Neuron (in vitro differentiated cells): Measurements from ENCODE around the gene LRRC45.
A peak's percentile ranks its signal among the peaks of the same experiment; 100 is the strongest.

Experiments used
- H2AFZ ChIP-seq: one replicate; pipeline ENCODE4 v1.6.1; 2013; ENCODE audit warnings: low read depth, mild to moderate bottlenecking, inconsistent platforms, low read length, moderate library complexity
- H3K27me3 ChIP-seq: one replicate; pipeline ENCODE4 v1.6.1; 2013; ENCODE audit warnings: low read length; ENCODE audit not compliant: insufficient read depth
- H3K36me3 ChIP-seq: one replicate; pipeline ENCODE4 v1.6.1; 2013; ENCODE audit warnings: low read length; ENCODE audit not compliant: insufficient read depth
- H3K4me1 ChIP-seq: one replicate; pipeline ENCODE4 v1.6.1; 2013; ENCODE audit warnings: low read length; ENCODE audit not compliant: insufficient read depth
- H3K4me3 ChIP-seq: 2 replicates; pipeline ENCODE4 v1.5.1; 2013; ENCODE audit warnings: mild to moderate bottlenecking, low read length, moderate library complexity
- H3K9me3 ChIP-seq: one replicate; pipeline ENCODE4 v1.6.1; 2013; ENCODE audit warnings: low read length

The LRRC45 gene

DNA sequence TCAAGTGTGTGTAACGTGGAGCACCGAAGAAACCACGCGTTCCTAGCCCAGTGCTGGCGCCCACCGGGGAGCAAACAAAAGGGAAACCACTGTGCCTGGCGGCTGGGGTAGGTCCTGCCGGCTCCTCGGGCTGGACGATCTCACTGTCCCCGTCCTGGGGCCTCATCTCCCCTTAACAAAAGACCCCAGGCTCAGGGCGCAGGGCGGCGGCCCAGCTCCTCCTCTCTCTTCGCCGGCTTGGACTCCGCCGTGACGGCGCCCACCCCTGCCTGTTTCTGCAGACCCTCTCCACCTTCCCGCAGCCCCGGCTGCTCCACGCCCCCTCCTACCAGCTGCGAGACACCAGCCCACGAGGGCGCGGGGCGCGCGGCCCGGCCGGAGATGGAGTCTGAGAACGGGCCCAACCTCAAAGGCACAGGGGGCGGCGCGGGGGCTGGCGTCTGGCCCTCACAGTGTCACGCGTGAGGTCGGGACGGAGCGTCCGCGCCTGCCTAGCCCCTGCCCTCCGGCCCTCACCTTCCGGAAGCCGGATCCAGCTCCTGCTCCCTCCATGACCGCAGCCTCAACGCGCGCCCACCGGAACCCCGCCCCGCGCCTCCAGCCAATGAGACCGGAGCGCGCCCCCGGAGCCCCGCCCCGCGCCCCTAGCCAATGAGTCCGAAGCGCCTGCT is 660 bp upstream of the LRRC45 start, which contains the start of gene CENPX:
Gene CENPX (minus strand): TSS at position 569 of the 671 bp plus-strand sequence. CDS start 17 bp downstream, at position 552.
- H2AFZ ChIP-seq = peak within 1 kb of the TSS; percentile 58
- peaks cover 25% of the 10 kb centered on the region for H3K4me1 ChIP-seq
- peak within 1 kb of the TSS; percentile 84 for H3K4me3 ChIP-seq
- H3K27me3 ChIP-seq = no peaks in the 10 kb centered on the region
- peaks cover 4% of the 10 kb centered on the region for H3K36me3 ChIP-seq
- H3K9me3 ChIP-seq = no peaks in the 10 kb centered on the region

- H3K4me1 ChIP-seq = peaks cover 25% of the 10 kb centered on the region
- peak overlapping the region; percentile 81 for H3K4me3 ChIP-seq
These were observed 539 bp downstream of the LRRC45 start for GRCh38 chr17:82023447-82024241.

DNA sequence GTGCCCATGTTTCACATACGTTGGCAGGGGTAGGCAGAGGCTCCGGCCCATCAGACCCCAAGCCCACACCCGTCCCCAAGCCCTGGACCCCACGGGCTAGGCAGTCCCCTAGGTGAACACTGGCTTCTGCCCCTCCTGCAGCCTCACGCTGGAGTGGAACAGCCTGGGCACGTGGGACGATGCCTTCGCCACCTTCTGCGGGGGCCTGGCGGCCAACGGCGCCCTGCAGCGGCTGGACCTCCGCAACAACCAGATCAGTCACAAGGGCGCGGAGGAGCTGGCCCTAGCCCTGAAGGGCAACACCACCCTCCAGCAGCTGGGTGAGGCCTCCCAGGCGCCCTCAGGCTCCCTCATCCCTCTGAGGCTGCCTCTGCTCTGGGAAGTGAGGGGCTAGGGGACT is 1.8 kb downstream of the LRRC45 start:
- H2AFZ ChIP-seq = no peak overlapping the region
- no peaks in the 10 kb centered on the region for H3K27me3 ChIP-seq
- no peak overlapping the region for H3K4me3 ChIP-seq
- no peaks in the 10 kb centered on the region for H3K36me3 ChIP-seq
- no peaks in the 10 kb centered on the region for H3K9me3 ChIP-seq
- peaks cover 26% of the 10 kb centered on the region for H3K4me1 ChIP-seq

More at GRCh38 chr17:82023447-82024241, 539 bp downstream of the LRRC45 start:
- H2AFZ ChIP-seq = peak overlapping the region; percentile 58
- no peaks in the 10 kb centered on the region for H3K36me3 ChIP-seq
- H3K9me3 ChIP-seq = no peaks in the 10 kb centered on the region
- H3K27me3 ChIP-seq = no peaks in the 10 kb centered on the region

- no peak overlapping the region for H2AFZ ChIP-seq
- H3K27me3 ChIP-seq = no peaks in the 10 kb centered on the region
These were observed 2.4 kb downstream of the LRRC45 start for GRCh38 chr17:82025401-82026107.

GRCh38 chr17:82028246-82028645 is 5.1 kb downstream of the LRRC45 start:
- no peak overlapping the region for H2AFZ ChIP-seq

More at GRCh38 chr17:82025401-82026107, 2.4 kb downstream of the LRRC45 start:
- no peaks in the 10 kb centered on the region for H3K36me3 ChIP-seq
- H3K4me3 ChIP-seq = no peak overlapping the region
- H3K4me1 ChIP-seq = peaks cover 28% of the 10 kb centered on the region
- no peaks in the 10 kb centered on the region for H3K9me3 ChIP-seq

DNA sequence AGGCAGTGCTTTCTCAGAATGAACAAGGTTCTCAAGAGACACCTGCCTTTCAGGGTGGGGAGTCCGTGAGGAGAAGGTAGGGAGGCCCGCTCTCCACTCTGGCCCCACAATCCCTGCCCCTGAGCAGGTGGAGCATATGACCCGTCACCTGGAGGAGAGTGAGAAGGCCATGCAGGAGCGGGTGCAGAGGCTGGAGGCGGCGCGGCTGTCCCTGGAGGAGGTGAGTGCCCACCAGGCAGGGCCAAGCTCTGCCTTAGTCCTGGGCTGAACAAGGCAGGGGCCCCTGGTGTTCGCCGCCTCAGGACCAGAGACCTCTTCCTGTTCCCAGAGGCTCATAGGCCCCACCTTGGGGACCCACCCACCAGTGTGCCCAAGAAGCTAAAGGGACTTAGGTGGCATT is 5.9 kb downstream of the LRRC45 start:
- Histone ChIP-seq H3K36me3 (no peaks in the 10 kb centered on the region), H3K4me1 (peaks cover 26% of the 10 kb centered on the region), H3K9me3 (no peaks in the 10 kb centered on the region), H3K4me3 (no peak overlapping the region), H2AFZ (no peak overlapping the region), H3K27me3 (no peaks in the 10 kb centered on the region)

More at GRCh38 chr17:82028246-82028645, 5.1 kb downstream of the LRRC45 start:
- no peak overlapping the region for H3K4me3 ChIP-seq
- H3K27me3 ChIP-seq = no peaks in the 10 kb centered on the region
- H3K4me1 ChIP-seq = peaks cover 31% of the 10 kb centered on the region
- no peaks in the 10 kb centered on the region for H3K9me3 ChIP-seq
- H3K36me3 ChIP-seq = no peaks in the 10 kb centered on the region

DNA sequence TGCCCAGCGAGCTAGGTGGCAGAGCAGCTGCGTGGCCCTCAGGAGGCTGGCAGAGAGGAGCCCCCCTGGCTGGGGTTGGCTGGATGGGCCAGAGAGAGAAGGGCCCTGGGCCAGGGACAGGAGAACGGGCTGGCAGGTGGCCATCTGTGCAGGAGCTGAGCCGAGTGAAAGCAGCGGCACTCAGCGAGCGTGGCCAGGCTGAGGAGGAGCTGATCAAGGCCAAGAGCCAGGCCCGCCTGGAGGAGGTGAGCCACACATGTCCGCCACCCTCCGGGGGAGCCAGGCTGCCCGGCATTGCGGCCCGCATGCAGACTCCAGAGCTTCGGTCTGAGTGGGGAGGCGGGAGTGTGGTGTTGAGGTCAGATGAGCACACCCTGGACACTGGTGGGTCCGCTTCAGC is 6.3 kb downstream of the LRRC45 start:
- no peak overlapping the region for H3K4me3 ChIP-seq
- peaks cover 25% of the 10 kb centered on the region for H3K4me1 ChIP-seq
- H3K9me3 ChIP-seq = no peaks in the 10 kb centered on the region
- H3K36me3 ChIP-seq = no peaks in the 10 kb centered on the region
- H2AFZ ChIP-seq = no peak overlapping the region
- H3K27me3 ChIP-seq = no peaks in the 10 kb centered on the region

DNA sequence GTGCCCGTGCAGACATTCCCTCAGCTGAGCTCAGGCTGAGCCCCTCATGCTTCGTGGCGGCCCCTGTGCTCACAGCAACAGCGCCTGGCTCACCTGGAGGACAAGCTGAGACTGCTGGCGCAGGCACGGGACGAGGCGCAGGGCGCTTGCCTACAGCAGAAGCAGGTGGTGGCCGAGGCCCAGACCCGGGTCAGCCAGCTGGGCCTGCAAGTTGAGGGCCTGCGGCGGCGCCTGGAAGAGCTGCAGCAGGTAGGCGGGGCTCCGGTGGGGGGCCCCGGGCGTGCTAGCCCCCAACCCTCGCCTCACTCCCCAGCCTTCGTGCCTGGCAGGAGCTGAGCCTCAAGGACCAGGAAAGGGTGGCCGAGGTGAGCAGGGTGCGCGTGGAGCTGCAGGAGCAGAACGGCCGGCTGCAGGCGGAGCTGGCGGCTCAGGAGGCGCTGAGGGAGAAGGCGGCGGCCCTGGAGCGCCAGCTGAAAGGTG is 6.9 kb downstream of the LRRC45 start:
- H3K27me3 ChIP-seq = no peaks in the 10 kb centered on the region
- H3K36me3 ChIP-seq = no peaks in the 10 kb centered on the region
- H3K9me3 ChIP-seq = no peaks in the 10 kb centered on the region
- H2AFZ ChIP-seq = no peak overlapping the region
- H3K4me3 ChIP-seq = no peak overlapping the region
- H3K4me1 ChIP-seq = peaks cover 21% of the 10 kb centered on the region

- Histone ChIP-seq H3K4me1 (peaks cover 21% of the 10 kb centered on the region), H2AFZ (peak overlapping the region; percentile 74), H3K4me3 (peak overlapping the region; percentile 38), H3K27me3 (no peaks in the 10 kb centered on the region), H3K9me3 (no peaks in the 10 kb centered on the region), H3K36me3 (peaks cover 5% of the 10 kb centered on the region)
These were observed 7.6 kb downstream of the LRRC45 start for GRCh38 chr17:82030470-82031302.

GRCh38 chr17:82031303-82031884 is 8.3 kb downstream of the LRRC45 start, which contains the start of gene RAC3:
Gene RAC3 (plus strand): TSS chr17:82031678. CDS start chr17:82031762, 84 bp downstream.
- Histone ChIP-seq H2AFZ (peak within 1 kb of the TSS; percentile 74), H3K4me1 (peaks cover 27% of the 10 kb centered on the region), H3K27me3 (no peaks in the 10 kb centered on the region), H3K4me3 (peak within 1 kb of the TSS; percentile 39), H3K9me3 (no peaks in the 10 kb centered on the region), H3K36me3 (peaks cover 7% of the 10 kb centered on the region)

DNA sequence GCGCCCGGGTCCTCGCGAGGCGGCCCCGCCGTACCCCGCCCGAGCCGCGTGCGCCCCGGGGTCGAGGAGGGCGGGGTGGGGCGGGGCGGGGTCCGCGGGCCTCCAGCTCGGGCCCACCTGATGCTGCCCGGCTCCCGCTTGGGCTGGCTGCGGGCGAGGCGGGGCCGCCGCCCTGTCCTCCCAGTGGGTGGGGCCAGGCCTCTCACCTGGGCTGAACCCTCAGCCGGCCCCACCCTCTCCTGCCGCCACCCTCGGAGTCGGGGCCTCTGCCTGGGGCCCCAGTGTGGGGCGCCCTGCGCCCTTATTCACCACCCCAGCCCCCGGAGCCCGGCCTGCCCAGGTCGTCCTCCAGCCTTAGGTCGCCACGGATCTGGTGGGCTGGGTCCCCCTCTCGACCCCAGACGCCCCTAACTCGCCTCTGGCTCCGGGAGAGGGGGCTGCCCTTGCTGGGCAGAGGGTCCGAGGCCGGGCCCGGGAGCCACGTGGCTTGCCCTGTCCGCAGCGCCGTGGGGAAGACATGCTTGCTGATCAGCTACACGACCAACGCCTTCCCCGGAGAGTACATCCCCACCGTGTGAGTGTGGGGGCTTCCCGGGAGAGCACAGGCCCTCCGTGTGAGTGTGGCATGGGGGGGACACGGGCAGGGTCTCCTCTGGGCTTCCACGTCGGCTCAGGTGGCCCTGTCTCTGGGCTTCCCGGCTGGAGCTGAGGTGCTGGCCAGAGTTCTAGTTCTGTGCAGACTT is 9.0 kb downstream of the LRRC45 start:
- Histone ChIP-seq H3K36me3 (peaks cover 7% of the 10 kb centered on the region), H3K9me3 (no peaks in the 10 kb centered on the region), H2AFZ (no peak overlapping the region), H3K4me1 (peaks cover 33% of the 10 kb centered on the region), H3K27me3 (no peaks in the 10 kb centered on the region), H3K4me3 (peak overlapping the region; percentile 39)
